HG03457 (cell line): Measurements from ENCODE around the gene PCNX1.
"Not testable (repeated sequence)": the region's sequence is repeated elsewhere in the genome, so short reads cannot be mapped to it uniquely, and the experiment has no call there.

Source experiments
- ATAC-seq: cut with Tn5 transposase; IDR thresholded peaks from one replicate; pipeline ENCODE4 v1.9.1; 2021; ENCODE audit warnings: moderate number of reproducible peaks; ENCODE audit not compliant: unreplicated experiment

Gene PCNX1

DNA sequence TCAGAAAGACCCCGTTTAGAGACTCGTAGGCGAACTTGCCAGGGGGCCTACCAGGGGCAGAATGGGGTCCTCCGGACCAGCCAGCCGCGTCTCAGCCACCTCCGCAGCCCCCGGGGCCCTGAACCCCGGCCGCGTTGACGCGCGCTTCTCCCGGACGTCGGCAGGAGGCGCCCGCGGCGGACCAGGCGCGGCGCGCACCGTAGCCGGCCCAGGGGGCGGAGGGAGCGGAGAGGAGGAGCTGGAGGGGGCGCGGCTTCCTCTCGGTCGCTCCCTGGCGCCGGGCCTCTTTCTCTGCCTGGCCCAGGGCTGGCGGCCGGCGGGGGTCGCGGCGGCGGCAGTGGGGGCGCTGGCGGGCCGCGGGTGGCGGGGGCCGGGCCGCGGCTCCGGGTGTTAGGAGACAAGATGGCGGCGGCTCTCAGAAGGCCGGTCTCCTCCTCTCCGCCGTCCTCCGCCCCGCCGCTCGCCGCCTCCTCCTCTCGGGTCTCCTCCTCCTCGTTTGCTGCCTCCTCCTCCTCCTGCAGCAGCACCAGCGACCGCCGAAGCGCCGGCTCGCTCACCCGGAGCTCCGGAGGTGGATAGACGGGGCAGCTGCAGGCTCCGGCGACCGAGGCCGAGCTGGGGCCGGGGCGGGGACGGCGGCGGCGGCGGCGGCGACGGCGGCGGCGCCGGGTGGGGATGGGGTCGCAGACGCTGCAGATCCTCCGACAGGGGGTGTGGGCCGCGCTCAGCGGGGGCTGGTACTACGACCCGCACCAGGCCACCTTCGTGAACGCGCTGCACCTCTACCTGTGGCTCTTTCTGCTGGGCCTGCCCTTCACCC lies at the start of gene PCNX1:
TSS of gene PCNX1 (plus strand) at position 284 of the 820 bp plus-strand sequence. CDS start at position 676, 392 bp downstream.
- peak; percentile 68 for ATAC-seq

GRCh38 chr14:70857496-70857890 lies 49.8 kb upstream of the PCNX1 start:
- no peak for ATAC-seq

DNA sequence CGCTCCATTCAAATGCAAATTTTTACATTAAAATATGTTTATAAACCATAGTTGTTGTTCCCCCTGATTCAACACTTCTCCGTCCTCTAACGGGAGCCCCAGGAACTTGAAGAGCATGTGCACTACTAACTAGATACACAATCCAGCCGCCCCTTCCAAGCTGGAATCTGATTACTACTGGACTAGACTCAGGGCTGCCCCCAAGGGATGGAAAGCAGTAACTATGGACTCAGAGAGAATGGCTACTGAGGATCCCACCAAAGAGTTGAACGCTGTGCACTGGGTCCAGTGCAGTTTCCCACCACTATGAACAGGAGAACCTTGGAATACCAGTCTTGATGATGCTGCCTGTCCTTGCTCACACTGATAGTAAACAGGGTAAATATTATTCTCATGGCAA lies 48.6 kb upstream of the PCNX1 start:
- ATAC-seq: no peak

DNA sequence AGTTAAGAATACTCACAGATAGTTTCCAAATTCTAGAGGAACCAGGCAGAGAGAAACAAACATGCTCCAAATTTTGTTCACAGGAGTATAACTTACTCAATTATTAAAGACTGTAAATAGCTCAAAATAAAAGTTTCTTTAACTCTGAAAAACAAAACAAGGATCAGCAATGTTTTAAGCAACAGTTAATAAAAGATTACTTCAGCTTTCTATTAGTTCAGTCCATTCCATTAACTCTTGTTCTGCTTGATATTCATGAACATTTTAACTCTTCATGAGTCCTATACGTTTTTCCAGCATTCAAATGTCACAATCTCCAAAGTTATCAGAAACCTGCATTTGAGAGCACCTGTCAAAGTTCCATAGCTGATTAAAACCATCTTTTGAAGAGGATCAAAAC lies 40.3 kb upstream of the PCNX1 start:
- ATAC-seq: not testable (repeated sequence)

DNA sequence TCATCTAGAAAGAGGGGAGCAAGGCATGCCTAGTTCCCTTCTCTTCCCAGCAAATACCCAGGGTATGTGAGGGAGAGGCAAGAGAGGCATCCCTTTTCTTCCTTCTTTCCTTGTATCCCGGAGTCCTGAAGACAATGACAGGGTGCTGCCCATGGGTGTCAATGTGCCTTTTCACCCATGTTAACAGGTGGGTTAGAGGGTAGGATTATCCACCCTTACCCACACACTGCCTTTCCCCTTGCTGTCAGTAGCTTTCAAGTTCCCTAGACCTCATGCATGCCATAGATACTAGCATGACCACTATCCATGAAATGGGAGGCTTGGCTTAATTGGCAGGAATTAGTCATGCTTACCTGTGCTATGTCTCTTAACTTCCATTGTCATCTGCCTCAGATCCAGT lies 36.3 kb upstream of the PCNX1 start:
- ATAC-seq: no peak

- no peak for ATAC-seq
Observed at GRCh38 chr14:70871863-70872677, 35.2 kb upstream of the PCNX1 start.

DNA sequence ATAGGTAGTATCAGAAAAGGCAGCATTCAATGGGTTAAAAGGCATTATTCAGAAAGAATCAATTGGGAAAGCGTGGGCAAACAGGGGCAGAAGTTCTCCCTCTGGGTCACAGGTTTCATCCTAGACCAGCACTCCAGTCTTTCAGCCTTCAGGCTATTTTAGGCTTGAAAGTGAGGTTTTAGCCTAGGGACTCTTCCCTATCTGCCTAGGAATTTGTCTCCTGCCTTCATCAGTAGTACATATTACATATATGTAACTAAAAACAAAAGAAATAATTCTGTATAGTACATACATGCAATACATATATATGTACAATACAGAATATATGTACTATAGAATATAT lies 34.6 kb upstream of the PCNX1 start:
- ATAC-seq: no peak

- no peak for ATAC-seq
Observed at GRCh38 chr14:70873627-70874026, 33.6 kb upstream of the PCNX1 start.

DNA sequence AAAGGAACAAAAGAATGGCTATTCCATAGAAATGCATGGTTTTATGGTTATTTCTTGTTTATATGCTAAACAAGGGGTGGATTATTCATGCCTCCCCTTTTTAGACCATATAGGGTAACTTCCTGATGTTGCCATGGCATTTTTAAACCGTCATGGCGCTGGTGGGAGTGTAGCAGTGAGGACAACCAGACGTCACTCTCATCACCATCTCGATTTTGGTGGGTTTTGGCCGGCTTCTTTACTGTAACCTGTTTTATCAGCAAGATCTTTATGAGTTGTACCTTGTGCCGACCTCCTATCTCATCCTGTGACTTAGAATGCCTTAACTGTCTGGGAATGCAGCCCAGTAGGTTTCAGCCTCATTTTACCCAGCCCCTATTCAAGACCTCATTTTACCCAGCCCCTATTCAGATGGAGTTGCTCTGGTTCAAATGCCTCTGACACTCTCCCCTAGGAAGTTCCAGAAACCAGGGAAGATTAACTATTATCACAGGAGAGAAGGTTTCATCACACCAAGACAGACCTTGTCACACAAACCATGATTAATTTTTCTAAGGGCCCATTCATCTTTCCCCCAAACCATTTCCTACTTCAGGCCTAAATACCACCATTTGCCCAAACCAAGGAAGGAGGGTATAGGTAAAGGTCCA lies 31.3 kb upstream of the PCNX1 start:
- not testable (repeated sequence) for ATAC-seq

GRCh38 chr14:70879448-70879847 lies 27.8 kb upstream of the PCNX1 start:
- ATAC-seq: no peak

- ATAC-seq: not testable (repeated sequence)
Observed at GRCh38 chr14:70880888-70881287, 26.4 kb upstream of the PCNX1 start.

DNA sequence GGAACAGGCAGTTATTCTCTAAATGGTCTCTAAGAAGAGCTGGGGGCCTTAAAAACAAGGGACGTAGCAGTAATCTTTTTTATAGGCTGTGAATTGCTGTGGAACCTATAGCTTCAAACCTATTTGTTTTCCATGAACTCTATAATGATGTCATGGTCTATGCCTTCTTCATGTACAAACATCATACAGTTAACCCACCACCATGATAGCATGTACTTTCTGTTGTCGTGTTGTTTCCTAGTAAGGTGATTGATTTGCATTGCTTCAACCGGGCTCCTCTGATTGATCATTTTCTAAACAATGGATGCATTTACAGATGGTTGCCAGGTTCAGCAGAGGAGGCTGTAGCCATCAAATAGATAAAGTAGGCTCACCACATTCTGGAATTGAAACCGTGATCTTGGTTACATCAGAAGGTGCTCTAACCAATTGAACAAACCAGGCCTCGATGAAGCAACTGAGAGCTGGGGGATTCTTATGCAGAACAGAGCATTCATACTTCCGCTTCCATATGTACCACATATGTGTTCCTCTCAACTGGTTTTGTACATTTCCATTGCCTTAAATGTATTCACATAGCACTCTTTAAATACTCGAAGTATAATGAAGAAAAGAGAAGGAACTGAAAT lies 25.6 kb upstream of the PCNX1 start:
- ATAC-seq: peak; percentile 62

DNA sequence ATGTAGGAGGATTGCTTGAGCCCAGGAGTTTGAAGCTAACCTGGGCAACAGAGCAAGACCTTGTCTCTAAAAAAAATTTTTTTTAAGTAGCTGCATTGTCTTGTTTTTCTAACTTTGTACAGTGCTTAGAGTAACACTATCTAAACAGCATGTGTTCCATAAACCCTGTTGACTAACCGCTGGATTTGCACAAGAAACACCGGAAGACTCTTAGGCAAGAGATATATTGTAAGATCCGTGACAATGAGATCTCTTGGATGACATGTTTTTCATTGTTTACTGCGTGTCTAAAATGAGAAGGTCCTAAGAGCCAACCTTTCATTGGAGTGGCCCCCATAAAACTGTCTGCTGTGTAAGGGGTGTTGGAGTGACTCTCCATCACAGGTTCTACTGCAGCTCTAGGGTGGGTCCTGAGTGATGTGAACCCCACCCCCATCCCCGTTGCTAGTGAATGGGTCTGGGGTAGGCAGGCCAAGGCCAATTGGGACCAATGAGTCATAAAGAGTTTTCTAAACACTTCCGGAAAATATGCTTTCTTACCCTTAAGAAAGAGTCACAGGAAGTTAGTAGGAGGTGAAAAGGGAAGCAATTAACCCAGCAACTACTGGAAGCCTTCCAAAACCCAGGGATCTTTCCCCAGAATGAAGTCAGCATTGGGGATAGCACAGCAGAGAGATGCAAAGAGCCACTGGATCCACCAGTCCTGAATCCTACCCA lies 24.3 kb upstream of the PCNX1 start:
- ATAC-seq: no peak

DNA sequence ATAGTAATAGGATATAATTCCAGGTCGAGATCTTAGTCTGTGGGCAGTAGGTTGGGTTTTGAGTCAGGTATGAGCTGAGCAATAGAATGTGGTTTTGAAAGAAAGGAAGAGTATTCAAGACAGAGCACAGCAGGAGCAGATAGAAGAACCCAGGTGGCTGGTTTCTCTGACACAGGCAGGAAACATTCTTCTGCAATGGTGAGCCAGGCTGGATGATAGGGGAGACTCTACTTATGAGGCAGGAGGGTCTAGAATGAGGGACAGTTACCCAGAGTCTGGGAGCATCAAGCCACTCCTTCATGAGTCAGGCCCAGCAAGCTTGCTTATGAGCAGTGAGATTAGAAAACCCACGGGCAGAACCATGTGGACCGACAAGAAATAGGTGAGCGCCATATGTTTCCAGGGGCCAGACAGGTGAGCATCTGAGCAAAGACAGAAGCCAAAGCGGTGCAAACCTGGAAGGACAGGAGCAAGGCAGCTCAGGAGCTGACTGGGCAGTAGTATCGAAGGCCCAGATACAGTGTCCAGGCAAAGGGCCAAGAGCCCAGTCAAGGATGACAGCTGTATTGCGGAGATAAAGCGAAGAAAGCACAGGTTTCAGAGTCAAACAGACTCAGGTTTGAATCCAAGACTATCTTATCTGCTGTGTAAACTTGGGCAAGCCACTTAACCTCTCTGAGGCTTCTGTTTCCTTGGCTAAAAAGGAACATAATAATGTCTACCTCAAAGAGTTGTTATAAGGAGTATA lies 22.5 kb upstream of the PCNX1 start:
- ATAC-seq: no peak

DNA sequence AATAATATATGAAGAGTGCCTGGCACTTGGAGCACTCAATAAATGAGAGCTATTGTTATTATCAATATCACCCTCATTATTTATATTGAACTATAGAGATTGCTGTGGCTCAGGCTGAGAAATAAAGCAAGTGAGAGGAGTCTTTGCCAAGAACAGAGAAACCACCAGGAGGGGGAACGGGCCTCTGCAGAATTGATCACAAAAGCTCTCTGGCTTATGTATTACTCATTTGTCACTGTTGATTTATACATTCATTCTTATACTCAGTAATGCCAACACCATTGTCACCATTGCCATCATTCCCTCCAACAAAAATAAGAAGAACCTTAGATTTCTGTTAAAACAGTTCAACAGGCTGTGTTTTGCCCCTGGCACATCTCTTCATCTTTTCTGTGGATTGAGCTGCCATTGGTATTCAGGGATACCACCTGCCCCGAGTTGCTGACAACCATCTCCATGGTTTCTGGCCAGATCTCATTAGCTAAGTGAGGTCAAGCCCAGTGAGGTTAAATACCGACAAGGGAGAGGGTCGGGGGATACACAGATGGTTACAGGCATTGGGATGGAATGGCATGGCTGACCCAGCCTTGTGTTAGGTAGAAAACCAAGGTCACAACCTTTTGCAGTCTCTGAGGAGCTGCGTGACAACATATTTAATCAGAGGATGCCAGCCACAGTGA lies 21.8 kb upstream of the PCNX1 start:
- ATAC-seq: no peak

- ATAC-seq: peak; percentile 35
Observed at GRCh38 chr14:70886421-70887206, 20.6 kb upstream of the PCNX1 start.

DNA sequence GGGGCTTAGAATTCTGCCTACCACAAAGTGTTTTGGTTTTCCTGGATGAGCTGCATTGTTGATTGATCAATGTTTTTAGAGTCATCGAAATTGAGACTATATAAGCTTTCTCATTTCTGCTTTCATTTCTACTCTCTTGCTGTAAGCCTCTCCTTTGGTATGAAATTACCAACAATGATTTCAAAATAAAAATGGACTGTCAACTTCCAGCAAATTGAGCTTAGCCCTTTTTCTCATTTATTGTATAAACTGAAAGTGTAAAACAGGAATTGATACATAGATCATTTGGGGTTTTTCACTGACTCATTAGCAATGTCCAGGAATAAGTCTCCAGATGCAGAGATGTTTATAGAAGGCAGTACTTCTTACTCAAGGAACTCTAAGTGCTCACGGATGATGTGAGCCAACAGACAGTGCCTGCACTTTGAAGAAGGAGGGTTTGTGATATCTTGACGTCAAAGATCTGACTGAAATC lies 20.0 kb upstream of the PCNX1 start:
- ATAC-seq: peak; percentile 28

GRCh38 chr14:70887737-70888499 lies 19.3 kb upstream of the PCNX1 start:
- no peak for ATAC-seq
